Measurements from ENCODE around the gene SVOP.
A peak's percentile ranks its signal among the peaks of the same experiment; 100 is the strongest.
"Not testable (repeated sequence)": the region's sequence is repeated elsewhere in the genome, so short reads cannot be mapped to it uniquely, and the experiment has no call there.

Gene SVOP, protein sequence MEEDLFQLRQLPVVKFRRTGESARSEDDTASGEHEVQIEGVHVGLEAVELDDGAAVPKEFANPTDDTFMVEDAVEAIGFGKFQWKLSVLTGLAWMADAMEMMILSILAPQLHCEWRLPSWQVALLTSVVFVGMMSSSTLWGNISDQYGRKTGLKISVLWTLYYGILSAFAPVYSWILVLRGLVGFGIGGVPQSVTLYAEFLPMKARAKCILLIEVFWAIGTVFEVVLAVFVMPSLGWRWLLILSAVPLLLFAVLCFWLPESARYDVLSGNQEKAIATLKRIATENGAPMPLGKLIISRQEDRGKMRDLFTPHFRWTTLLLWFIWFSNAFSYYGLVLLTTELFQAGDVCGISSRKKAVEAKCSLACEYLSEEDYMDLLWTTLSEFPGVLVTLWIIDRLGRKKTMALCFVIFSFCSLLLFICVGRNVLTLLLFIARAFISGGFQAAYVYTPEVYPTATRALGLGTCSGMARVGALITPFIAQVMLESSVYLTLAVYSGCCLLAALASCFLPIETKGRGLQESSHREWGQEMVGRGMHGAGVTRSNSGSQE

DNA sequence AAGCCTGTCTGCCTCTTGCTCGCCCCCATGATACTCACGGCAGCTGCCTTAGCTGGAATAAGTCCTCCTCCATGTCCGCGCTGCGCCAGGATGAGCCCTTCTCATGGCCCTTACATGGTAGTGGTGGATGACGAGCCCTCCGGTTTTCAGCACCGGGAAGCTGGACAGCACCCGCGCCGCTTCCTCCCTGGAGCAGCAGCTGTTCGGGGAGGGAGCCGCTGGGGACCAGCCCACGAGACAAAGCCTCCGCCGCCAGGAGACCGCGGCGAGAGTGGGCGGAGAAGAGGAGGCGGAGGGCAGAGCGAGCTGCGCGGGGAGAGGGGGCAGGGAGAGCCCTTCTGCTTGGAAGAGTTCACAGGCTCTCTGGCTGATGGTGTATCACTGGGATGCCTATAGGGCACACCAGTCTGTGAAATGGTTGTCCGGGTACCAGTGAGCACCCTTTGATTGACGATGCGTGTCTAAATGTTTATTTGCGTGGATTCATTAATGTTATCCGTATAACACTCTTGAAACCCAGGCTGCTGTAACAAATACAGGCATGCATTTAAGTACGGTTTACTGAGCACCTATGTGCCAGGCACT, at the start of gene SVOP:
Gene SVOP, minus strand, starts transcription at position 273 of the 585 bp plus-strand sequence. Its CDS starts 200 bp downstream, at position 73.
- DNase-seq (ENCODE audit: low read depth) = no peak

DNA sequence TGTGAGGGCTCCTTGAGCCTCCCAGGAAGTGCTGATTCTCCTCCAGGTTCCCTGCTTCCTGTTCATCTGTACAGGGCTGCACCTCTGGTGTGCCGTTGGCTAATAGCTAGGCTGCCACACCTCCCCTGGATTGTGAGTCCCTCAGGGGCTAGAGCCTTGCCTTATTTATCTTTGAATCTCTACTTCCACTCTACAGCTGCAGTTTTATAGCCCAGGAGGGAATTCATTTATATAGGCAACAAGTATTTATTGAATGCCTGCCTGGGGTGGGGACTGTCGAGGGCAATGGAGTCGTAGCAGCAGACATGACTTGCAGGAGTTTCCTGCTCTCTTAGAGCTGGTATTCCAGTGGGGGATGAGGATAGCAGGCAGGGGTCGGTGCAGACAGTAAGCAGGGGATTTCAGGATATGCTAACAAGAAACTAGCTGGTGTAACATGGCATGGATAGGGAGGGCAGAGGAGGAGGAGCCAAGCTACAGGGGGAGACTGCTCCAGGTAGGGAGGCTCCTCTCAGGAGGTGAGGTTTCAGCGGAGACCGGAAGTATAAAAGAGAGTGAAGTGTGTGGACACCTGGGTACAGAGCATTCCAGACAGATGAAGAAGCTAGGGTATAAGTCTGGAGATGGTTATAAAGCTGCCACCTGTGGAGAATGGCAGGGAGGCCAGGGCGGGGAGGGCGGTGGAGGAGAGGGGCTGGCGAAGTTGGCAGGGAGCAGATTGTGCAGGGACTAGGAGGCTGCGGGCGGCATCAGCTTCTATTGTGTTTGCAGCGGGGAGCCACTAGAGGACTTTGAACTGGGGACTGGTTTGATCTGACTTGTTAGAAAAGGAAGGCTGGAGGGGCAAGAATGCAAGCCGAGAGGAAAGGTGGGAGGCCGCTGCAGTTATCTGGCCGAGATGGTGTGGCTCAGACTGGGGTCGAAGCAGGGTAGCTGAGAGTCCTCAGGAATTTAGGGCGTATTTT, 48.7 kb upstream of the SVOP start:
- no peak for DNase-seq (ENCODE audit: low read depth)

DNA sequence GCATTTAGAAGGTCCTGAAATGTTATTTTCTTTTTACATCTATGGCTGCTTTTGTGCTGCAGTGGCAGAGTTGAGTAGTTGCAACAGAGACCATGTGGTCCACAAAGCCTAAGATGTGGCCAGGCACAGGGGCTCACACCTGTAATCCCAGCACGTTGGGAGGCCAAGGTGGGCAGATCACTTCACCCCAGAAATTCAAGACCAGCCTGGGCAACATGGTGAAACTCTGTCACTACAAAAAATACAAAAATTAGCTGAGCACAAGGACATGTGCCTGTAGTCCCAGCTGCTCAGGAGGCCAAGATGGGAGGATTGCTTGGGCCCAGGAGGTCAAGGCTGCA, 45.0 kb upstream of the SVOP start:
- DNase-seq (ENCODE audit: low read depth) = no peak

DNA sequence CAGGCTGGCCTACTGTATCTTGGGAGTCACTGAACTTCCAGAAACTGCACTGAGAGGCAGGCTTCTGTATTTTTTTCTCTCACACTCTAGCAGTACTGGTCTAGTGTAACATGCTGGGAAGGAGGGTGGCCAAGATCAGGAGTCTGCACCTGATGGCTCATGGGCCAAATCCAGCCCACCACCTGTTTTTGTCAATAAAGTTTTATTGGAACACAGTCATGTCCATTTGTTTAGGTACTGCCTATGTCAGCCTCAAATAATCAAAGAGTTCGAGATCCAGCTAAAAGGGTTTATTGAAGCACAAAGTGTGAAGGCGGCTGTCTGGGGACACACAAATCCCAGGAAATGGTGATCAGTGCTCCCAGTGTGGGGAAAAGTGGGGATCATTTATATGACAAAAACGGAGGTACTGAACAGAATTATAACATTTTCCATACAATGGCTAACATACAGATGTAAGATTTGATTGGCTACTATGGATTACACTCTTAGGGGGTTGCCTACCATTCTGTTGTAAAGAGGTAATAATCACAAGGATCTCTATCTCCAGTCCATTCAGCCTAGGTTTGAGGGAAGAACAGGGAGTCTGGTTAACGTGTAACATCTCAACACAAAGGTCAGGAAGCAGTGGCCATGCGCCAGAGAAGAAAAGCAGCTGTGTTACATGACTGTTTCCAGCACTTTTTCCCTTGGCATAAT, 44.4 kb upstream of the SVOP start:
- DNase-seq (ENCODE audit: low read depth) = no peak

DNA sequence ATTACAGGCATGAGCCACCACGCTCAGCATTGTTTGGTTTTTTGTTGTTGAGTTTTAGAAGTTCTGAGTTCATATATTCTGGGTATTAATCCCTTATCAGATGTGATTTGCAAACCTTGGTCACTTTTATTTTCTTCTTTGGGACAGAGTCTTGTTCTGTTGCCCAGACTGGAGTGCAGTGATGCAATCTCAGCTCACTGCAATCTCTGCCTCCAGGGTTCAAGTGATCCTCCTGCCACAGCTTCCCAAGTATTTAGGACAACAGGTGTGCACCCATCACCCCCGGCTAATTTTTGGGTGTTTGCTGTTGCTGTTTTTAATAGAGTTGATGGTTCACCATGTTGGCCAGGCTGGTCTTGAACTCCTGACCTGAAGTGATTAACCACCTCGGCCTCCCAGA, 43.3 kb upstream of the SVOP start:
- DNase-seq (ENCODE audit: low read depth) = no peak

DNA sequence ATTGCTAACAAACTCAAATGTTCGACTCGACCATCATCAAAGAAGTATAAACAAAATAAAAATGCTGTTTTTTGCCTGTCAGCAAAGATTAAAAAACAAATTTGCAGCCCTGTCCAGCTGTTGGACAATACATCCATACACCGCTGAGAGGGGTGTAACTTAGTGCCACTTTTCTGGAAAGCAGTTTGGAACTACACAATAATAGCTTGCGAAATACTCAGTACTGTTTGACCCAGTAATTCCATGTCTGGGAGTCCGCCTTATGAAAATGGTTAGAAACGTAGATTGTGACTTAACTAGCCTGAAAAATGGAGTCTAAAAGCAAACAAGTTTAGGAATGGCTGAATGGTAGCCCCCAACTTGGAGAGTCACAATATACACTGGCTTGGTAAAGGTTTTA, 37.9 kb upstream of the SVOP start:
- DNase-seq (ENCODE audit: low read depth) = no peak

DNA sequence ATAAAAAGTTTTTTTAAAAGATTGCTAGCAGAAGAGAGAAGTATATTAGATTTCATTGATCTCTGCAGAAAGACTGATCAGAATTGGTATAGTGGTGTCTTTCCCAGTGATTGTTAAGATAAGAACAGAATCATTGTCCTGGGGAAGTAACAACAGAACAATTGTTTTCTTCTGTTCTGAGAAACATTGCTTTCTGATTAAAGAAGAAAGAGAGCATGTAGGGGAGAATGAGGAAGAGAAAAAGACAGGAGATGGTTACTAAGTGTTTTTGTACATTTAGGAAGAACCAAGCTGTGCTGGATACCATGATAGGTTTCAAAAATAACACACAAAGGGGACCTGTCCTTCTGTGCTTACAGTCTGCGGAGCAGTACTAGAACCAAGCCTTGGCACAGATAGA, 36.5 kb upstream of the SVOP start:
- no peak for DNase-seq (ENCODE audit: low read depth)

DNA sequence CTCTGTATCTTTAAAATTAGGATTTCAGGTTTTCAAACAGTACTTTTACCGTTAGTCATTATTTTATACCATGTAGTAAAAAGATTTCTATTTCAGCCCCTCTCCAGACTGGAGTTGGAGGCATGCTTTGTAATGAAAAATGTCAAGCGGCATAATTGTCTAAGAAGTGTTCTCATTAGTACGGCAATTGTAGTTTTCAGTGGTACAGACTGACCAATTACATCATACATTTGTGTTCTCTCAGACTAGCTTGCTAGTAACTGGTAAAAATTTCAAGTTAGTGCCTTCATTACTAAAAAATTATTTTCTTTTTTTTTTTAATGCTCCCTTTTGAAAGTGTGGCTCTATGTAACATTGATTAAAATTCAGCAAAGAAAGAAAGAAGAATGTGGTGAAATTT, 36.0 kb upstream of the SVOP start:
- no peak for DNase-seq (ENCODE audit: low read depth)

DNA sequence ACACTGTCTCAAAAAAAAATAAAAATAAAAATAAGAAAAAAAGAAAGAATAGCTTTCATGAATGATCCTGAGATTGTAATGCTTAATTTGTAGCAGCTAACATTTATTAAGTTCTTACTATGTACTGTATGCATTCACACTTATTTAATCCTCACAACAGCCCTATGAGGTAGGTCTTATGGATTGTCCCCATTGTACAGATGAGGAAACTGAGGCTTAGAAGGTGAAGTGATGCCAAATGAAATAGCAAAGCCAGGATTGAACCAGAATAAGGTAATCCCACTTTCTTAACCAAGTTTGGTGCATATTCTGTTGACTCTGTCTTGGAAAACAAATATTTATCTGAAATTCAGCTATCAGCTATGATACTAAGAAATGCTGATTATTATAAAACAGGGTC, 33.7 kb upstream of the SVOP start:
- DNase-seq (ENCODE audit: low read depth) = no peak

DNA sequence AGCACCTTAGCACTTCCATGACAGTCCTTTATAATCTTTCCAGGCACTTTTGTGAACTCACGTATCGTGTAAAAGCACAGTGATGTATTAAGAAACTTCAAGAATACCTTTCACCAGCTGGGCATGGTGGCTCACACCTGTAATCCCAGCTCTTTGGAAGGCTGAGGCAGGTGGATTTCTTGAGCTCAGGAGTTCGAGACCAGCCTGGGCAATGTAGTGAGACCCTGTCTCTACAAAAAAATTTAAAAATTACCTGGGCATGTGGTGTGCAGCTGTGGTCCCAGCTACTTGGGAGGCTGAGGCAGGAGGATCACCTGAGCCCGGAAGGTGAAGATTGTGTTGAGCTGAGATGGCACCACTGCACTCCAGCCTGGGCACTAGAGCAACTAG, 33.3 kb upstream of the SVOP start:
- not testable (repeated sequence) for DNase-seq (ENCODE audit: low read depth)

DNA sequence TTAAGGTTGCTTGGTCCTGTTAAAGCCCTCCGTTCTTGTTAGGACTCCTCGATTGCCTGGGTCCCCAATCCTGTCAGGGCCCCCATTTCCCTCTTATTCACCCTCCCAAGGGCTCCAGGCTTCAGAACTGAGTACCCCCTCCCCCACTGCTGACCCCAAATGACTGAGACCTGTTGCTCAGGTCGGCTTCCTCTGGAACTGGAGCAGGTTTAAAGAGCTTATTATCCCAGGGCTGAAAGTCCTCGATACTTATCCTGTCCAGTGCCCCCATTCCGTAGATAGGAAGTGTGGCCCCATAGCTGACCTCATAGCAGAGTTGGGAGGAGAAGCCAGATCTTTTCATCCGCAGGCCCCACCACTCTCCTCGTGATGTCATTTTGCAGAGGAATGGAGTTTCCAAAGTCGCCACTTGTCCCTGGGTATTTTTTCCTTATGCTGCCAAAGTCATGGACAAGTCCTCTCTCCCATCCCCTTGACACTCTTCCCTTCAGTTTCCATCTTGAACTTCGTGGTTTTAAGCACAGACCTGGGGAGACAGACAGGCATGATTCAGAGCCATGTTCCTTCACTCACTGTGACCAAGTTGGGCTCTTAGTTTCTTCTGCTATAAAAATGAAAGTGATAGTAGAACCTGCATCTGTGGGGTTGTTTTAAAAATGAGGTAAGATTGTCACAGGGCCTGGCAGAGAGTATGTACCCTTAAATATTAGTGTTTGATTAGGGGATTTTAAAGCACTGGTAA, 32.7 kb upstream of the SVOP start:
- no peak for DNase-seq (ENCODE audit: low read depth)

DNA sequence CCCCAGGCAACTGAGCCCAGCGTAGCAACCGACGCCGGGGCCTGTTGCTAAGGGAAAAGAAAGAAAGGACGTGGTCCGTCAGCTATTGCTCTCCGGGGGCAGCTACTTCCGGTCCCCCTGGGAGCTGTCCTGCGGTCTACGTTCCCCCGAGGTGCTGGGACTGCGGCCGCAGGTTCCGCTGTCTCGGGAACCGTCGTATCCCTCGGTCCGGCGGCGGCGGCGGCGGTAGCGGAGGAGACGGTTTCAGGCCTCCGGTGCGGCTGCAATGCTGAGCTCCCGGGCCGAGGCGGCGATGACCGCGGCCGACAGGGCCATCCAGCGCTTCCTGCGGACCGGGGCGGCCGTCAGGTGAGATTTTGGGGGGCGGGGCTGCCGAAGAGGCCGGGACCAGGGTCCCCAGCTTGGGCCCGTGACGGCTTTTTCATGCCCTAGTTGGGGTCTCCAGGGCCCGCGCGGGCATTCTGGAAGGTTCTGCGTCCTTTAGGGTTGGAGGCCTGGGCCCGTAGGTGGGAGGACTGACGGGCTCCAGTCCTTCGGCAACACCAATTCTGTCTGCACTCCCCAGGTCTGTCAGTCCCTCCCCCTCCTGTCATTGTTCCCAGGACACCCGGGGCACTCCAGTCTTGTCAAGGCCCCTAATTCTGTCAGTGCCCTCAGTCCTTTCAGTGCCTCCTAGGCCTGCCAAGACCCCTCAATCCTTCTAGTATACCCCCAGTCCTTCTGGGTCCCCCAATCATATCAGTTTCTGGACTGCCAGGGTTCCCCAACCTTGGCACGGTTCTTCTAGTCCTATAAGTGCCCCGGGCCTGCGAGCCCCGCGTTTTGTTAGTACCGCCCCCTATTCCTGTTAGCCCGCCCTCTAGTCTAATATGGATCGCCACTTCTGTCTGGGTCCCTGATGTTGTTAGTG, 31.8 kb upstream of the SVOP start, which contains the start of gene USP30:
Gene USP30, plus strand, starts transcription at position 163 of the 910 bp plus-strand sequence. Its CDS starts 103 bp downstream, at position 266.
- DNase-seq (ENCODE audit: low read depth) = peak; percentile 64

DNA sequence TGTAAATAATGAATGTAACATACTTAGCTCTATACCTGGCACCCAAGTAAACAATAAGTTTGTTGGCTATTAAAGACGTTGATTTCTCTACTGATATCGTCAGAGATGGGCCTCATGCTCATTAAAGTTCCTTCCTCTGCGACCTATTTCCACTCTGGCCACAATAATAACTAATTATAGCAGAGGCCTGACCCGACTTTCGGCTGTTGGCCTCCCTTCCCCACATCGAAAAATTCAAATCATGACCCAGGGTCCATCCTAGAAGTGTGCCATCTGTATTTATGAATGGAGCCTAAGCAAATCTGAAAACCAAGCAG, 31.2 kb upstream of the SVOP start:
- DNase-seq (ENCODE audit: low read depth) = no peak

DNA sequence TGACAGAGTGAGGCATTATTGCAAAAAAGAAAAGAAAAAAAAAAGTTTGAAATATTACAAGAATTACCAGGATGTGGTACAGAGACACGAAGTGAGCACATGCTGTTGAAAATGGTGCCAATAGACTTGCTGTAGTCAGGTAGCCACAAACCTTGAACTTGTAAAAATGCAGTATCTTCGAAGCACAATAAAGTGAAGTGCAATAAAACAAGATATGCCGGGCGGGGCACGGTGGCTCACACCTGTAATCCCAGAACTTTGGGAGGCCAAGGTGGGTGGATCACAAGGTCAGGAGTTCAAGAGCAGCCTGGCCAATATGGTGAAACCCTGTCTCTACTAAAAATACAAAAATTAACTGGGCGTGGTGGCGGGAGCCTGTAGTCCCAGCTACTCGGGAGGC, 28.9 kb upstream of the SVOP start:
- DNase-seq (ENCODE audit: low read depth) = not testable (repeated sequence)

DNA sequence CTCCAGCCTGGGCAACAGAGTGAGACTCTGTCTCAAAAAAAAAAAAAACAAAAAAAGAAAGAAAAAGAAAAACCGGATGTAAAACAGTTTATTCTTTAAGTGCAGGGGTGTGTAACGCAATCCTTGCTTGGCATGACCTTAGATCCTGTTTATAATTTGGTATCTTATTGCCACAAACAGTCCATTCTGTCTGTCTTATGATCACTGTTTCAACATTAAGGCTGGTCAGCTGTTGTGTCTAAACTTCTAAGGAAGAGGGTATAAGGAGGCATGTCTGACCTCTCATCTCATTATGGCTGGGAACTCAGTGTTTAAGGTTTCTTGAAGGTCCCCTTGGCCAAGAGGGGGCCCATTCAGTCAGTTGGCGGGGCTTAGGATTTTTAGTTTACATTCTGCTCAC, 27.8 kb upstream of the SVOP start:
- not testable (repeated sequence) for DNase-seq (ENCODE audit: low read depth)

DNA sequence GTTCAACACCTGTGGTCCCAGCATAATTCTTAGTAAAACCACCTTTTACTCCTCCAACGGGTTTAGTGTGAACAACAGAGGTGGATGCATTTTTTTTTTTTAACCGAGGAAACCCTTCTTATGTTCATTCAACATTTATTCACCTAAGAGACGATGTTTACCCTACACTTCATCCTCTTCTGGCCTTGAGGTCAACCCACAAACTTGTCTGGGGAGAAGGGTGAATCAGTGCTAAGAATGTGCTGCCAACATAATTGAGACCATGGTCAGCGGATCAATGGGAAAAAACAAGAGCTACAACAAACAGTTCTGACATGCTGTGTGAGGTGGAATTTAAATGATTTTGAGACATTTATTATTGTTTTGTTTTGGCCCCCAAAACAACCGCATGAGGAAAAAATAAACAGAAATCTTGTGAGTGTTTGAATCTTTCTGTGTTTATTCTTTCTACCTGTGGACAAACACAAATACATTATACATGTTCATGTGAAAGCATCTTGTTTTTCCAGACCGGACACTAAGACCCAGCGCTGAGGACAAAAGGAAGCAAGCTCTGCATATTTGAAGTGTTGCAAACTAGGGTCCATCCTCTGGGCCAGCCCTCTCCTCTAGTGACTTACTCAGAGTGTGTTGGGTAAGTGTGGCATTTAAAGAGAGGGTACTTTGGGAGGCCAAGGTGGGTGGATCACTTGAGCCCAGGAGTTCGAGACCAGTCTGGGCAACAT, 26.4 kb upstream of the SVOP start:
- DNase-seq (ENCODE audit: low read depth) = no peak

DNA sequence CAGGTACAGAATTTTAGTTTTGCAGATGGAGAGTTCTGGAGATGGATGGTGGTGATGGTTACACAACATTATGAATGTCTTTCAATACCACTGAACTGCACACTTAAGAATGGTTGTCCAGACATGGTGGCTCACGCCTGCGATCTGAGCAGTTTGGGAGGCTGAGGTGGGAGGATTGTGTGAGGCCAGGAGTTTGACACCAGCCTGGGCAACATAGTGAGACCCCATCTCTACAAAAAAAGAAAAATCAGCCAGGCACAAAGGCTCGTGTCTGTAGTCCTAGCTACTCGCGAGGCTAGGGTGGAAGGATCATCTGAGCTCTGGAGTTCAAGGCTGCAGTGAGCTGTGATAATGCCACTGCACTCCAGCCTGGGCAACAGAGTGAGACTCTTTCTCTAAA, 23.4 kb upstream of the SVOP start:
- DNase-seq (ENCODE audit: low read depth) = no peak

DNA sequence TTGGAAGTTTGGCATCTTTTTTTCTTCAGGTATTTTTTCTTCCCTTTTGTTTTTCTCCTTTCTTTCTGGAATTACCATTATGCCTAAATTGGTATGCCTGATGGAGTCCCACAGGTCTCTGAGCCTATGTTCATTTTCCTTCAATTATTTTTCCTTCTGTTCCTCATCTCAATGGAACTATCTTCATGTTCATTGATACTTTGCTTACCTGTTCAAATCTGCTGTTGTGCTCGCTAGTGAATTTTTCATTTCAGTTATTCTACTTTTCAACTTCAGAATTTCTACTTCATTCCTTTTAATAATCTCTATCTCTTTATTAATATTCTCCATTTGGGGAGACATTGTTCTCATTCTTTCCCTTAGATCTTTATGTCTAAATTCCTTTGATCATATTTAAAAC, 16.1 kb upstream of the SVOP start:
- no peak for DNase-seq (ENCODE audit: low read depth)

Measured in stimulated activated CD8-positive, alpha-beta memory T cell treated with anti-CD3 and anti-CD28 coated beads, Interleukin-7, amount 100 ng/mL, for 24 hours (primary cell).